NB4 (cell line): ENCODE measurements around the gene KCNQ1.

Experiments used
- POLR2A ChIP-seq: IDR thresholded peaks from 2 replicates; pipeline ENCODE4 v1.6.1; 2011; ENCODE audit warnings: mild to moderate bottlenecking; ENCODE audit not compliant: insufficient read length; ENCODE audit errors: extremely low read depth
- TF ChIP-seq, protein P1 (sequence below): IDR thresholded peaks from one replicate; pipeline ENCODE4 v1.5.1; 2012; ENCODE audit warnings: low read depth, low read length

DNA sequence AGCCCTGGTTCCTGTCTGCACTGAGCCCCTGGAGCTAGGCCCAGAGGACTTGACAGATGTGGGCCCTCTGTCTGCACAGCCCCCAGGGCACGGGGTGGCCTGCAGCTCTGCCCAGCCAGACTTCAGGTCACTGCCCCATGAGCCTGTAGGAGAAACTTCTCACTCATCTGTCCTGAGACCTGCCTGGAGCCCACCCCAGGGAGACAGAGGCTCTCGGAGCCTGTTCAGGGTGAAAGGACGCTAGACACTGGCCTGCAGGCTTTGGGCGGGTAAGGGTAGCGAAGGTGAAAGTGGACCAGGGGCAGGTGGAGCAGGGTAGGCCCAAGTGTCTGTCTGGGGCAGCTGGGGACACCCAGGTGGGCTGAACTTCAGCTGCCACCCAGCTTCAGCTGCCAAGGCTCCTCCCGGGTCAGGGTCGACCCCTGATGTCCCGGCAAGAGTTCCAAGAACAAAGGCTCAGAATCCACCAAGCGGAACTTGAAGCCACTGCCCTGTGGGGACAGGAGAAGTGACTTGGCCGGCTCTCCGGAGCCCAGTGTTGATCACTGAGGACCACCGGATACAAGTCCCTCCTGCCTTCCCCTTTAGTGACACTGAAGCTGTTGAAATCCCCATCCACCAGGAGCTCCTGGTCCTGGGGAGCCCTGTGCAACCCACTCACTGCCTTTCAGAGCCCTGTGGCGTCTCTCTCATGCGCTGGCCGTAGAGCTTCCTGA lies 90.3 kb downstream of the KCNQ1 start:
- no peak for TF ChIP-seq POLR2A
- TF ChIP-seq, protein P1, sequence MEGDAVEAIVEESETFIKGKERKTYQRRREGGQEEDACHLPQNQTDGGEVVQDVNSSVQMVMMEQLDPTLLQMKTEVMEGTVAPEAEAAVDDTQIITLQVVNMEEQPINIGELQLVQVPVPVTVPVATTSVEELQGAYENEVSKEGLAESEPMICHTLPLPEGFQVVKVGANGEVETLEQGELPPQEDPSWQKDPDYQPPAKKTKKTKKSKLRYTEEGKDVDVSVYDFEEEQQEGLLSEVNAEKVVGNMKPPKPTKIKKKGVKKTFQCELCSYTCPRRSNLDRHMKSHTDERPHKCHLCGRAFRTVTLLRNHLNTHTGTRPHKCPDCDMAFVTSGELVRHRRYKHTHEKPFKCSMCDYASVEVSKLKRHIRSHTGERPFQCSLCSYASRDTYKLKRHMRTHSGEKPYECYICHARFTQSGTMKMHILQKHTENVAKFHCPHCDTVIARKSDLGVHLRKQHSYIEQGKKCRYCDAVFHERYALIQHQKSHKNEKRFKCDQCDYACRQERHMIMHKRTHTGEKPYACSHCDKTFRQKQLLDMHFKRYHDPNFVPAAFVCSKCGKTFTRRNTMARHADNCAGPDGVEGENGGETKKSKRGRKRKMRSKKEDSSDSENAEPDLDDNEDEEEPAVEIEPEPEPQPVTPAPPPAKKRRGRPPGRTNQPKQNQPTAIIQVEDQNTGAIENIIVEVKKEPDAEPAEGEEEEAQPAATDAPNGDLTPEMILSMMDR = no peak
